ENCODE data around the gene AKT1. TPM values are rescaled to one million over a fixed set of nuclear protein-coding genes. Genes with fewer than 3 reads are reported as not detected.

Gene AKT1
- total RNA-seq, 1 experiment from 2014 or later: 123 TPM

DNA sequence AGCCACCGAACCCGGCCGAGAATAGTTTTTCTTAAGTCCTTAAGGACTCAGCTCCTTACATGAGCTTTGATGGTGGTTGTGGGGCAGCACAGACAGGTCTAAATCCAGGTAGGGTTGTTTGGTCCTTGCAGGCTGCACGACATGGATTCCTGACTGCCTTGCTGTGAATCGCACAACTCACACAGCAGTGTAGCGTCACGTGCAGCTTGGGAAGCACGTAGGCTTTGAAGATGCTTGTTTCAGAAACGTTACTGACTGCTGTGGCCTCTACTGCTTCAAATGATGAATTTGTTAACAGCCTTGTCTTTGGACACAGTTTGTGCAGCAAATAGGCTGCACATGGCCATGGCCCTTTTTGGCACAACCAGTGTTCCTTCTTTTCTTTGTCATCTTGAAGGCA is 35.2 kb upstream of the AKT1 start:
- Histone ChIP-seq H3K4me1 (ENCODE audit: insufficient read depth, low read length, poor library complexity, severe bottlenecking) (peaks cover 7% of the 10 kb centered on the region), H3K27me3 (replicated peaks; ENCODE audit: insufficient read depth, low read depth, low read length, poor library complexity) (no peaks in the 10 kb centered on the region), H3K27ac (ENCODE audit: low read depth, low read length, poor library complexity, severe bottlenecking) (no peak overlapping the region), H3K9me3 (ENCODE audit: low read depth, low read length, poor library complexity, severe bottlenecking) (no peaks in the 10 kb centered on the region), H3K36me3 (ENCODE audit: insufficient read depth, low read length, poor library complexity, severe bottlenecking) (no peaks in the 10 kb centered on the region), H3K4me3 (ENCODE audit: low read depth, low read length, poor library complexity, severe bottlenecking) (no peak overlapping the region)
- intact Hi-C loops (cut with micrococcal nuclease; ENCODE audit: unreplicated experiment): no loop called here
- no TSS peak for BruUV-seq (replicated peaks)
- no peak for DNase-seq (ENCODE audit: low spot score)
- TF ChIP-seq EZH2 (IDR thresholded peaks at IDR 0.05; ENCODE audit: borderline replicate concordance, low read depth, low read length, poor library complexity, severe bottlenecking) (no peak), CTCF (conservative IDR thresholded peaks at IDR 0.05; ENCODE audit: low read depth, low read length) (no peak)
- ChIA-PET POLR2A (ENCODE audit: low non-redundant PET) (no interaction called here), CTCF (no interaction called here)

DNA sequence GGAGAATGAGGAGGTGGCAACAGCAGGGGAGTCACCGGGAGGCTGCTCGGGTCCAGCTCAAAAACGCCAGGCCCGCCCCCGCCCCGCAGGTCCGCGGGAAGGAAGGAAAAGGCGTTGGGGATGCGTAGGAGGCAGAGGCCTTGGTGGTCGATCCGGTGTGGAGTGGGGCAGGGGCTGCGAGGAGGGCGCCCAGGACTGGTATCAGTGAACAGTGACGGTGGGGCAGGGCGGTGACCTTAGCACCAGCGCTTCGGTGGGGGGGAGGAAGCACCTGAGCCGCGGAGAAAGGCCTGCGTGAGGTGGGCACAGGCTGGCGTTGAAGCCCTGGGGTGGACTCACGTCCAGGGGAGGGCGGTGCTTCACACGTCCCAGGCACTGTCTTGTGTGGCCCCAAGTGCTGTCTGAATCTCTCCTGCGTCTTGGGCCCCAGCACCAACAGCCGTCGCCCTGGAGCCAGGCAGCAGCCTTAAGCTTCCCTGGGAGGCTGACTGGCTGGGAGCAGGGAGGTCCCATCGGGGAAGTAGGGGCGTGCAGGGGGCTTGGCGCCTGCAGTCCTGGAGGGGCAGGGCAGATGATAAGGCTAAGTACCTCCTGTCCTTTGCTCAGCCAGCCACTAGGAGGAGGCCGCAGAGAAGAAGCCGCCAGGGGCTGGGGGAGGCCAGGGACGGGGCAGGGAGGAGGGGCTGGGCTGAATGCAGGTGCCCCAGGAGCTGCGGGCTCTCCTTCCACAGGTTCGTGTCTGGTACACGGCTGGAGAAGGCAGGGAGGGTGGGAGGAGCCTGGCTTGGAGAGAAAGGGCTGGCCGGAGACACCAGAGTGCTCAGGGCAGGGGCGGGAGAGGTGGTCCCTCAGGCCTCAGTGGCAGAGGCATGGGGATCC is 31.9 kb upstream of the AKT1 start:
- POLR2A ChIA-PET (ENCODE audit: low non-redundant PET): no interaction called here

DNA sequence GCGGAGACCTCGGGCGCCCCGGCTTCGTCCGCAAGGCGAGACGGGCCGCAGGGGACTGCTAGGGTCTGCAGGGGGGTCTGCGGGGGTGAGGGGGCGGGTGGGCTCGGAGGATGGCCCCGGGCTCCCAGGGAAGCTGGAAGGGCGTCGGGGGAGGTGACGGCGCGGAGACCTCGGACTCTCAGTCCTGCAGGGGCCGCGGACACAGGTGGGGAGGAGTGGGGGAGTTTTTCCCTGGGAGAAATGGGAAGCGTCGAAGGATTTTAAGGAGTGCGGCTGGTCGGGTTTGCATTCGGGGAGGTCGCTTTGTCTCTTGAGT is 31.3 kb upstream of the AKT1 start:
- peak overlapping the region; percentile 55 for H3K4me3 ChIP-seq (ENCODE audit: low read depth, low read length, poor library complexity, severe bottlenecking)
- intact Hi-C loops (cut with micrococcal nuclease; ENCODE audit: unreplicated experiment): loop anchor here (2.0 kb wide), 1 partner anchor 58 kb away; no protein-coding TSS in a partner anchor
- CTCF ChIA-PET: interaction anchor here (1.0 kb wide), 1 partner anchor 58 kb away, joined by 3 read pairs; no protein-coding TSS in a partner anchor
- H3K9me3 ChIP-seq (ENCODE audit: low read depth, low read length, poor library complexity, severe bottlenecking): no peaks in the 10 kb centered on the region
- H3K36me3 ChIP-seq (ENCODE audit: insufficient read depth, low read length, poor library complexity, severe bottlenecking): no peaks in the 10 kb centered on the region
- peaks cover 7% of the 10 kb centered on the region for H3K4me1 ChIP-seq (ENCODE audit: insufficient read depth, low read length, poor library complexity, severe bottlenecking)
- TF ChIP-seq CTCF (conservative IDR thresholded peaks at IDR 0.05; ENCODE audit: low read depth, low read length): no peak
- TF ChIP-seq EZH2 (IDR thresholded peaks at IDR 0.05; ENCODE audit: borderline replicate concordance, low read depth, low read length, poor library complexity, severe bottlenecking): no peak
- H3K27ac ChIP-seq (ENCODE audit: low read depth, low read length, poor library complexity, severe bottlenecking): no peak overlapping the region
- POLR2A ChIA-PET (ENCODE audit: low non-redundant PET): no interaction called here
- H3K27me3 ChIP-seq (replicated peaks; ENCODE audit: insufficient read depth, low read depth, low read length, poor library complexity): no peaks in the 10 kb centered on the region
- BruUV-seq (replicated peaks): no TSS peak
- DNase-seq (ENCODE audit: low spot score): no peak

More for the DNA sequence above, 31.9 kb upstream of the AKT1 start:
- H3K27ac ChIP-seq (ENCODE audit: low read depth, low read length, poor library complexity, severe bottlenecking): no peak overlapping the region
- H3K36me3 ChIP-seq (ENCODE audit: insufficient read depth, low read length, poor library complexity, severe bottlenecking): no peaks in the 10 kb centered on the region
- no peaks in the 10 kb centered on the region for H3K27me3 ChIP-seq (replicated peaks; ENCODE audit: insufficient read depth, low read depth, low read length, poor library complexity)
- H3K4me3 ChIP-seq (ENCODE audit: low read depth, low read length, poor library complexity, severe bottlenecking): peak overlapping the region; percentile 55
- H3K4me1 ChIP-seq (ENCODE audit: insufficient read depth, low read length, poor library complexity, severe bottlenecking): peaks cover 7% of the 10 kb centered on the region
- peak; percentile 35; the same call in 1 of the 2 replicates for TF ChIP-seq CTCF (conservative IDR thresholded peaks at IDR 0.05; ENCODE audit: low read depth, low read length)
- no peak for TF ChIP-seq EZH2 (IDR thresholded peaks at IDR 0.05; ENCODE audit: borderline replicate concordance, low read depth, low read length, poor library complexity, severe bottlenecking)
- H3K9me3 ChIP-seq (ENCODE audit: low read depth, low read length, poor library complexity, severe bottlenecking): no peaks in the 10 kb centered on the region
- no TSS peak for BruUV-seq (replicated peaks)
- intact Hi-C loops (cut with micrococcal nuclease; ENCODE audit: unreplicated experiment): loop anchor here (2.0 kb wide), 1 partner anchor 59 kb away; no protein-coding TSS in a partner anchor
- CTCF ChIA-PET: interaction anchor here (1.0 kb wide), 1 partner anchor 59 kb away, joined by 3 read pairs; no protein-coding TSS in a partner anchor
- DNase-seq (ENCODE audit: low spot score): peak; percentile 56
